HepG2 (cell line): ENCODE data around the gene CD300A. TPM values are rescaled to one million over a fixed set of nuclear protein-coding genes. Genes with fewer than 3 reads are reported as not detected.

Experiments
- FLYWCH1 ChIP-seq: sonication (generic); formaldehyde crosslinking; IDR thresholded peaks from 2 replicates; pipeline ENCODE4 v1.8.1; 2023; ENCODE audit warnings: mild to moderate bottlenecking, missing genetic modification reagents
- HNF1B ChIP-seq: sonication (generic); formaldehyde crosslinking; IDR thresholded peaks from 2 replicates; pipeline ENCODE4 v1.5.1; 2020; ENCODE audit warnings: mild to moderate bottlenecking, moderate library complexity, missing genetic modification reagents
- IRF2 ChIP-seq: IDR thresholded peaks from 2 replicates; pipeline ENCODE4 v1.6.1; 2018; ENCODE audit warnings: missing genetic modification reagents, missing compliant biosample characterization
- PHF20 ChIP-seq: sonication (generic); formaldehyde crosslinking; IDR thresholded peaks from 2 replicates; pipeline ENCODE4 v1.5.0; 2020; ENCODE audit warnings: mild to moderate bottlenecking, missing genetic modification reagents
- PRMT3 ChIP-seq: sonication (generic); formaldehyde crosslinking; IDR thresholded peaks from 2 replicates; pipeline ENCODE4 v1.8.1; 2022; ENCODE audit warnings: low read depth, mild to moderate bottlenecking, moderate library complexity, missing genetic modification reagents, borderline replicate concordance
- SMC3 ChIP-seq: IDR thresholded peaks from 2 replicates; pipeline ENCODE4 v1.6.1; 2011; ENCODE audit warnings: low read length, improper control_type of control experiment
- SNAI1 ChIP-seq: sonication (generic); formaldehyde crosslinking; IDR thresholded peaks from 2 replicates; pipeline ENCODE4 v1.5.0; 2020; ENCODE audit warnings: mild to moderate bottlenecking, missing genetic modification reagents, borderline replicate concordance
- ZNF530 ChIP-seq: sonication (generic); formaldehyde crosslinking; IDR thresholded peaks from 2 replicates; pipeline ENCODE4 v1.5.0; 2020; ENCODE audit warnings: low read depth, mild to moderate bottlenecking, missing genetic modification reagents
- ZNF724P ChIP-seq: sonication (generic); formaldehyde crosslinking; IDR thresholded peaks from 2 replicates; pipeline ENCODE4 v1.8.0; 2022; ENCODE audit warnings: missing genetic modification reagents, borderline replicate concordance
- ZNF770 ChIP-seq: sonication (generic); formaldehyde crosslinking; IDR thresholded peaks from 2 replicates; pipeline ENCODE4 v1.5.0; 2020; ENCODE audit warnings: mild to moderate bottlenecking, missing genetic modification reagents
- ZNF879 ChIP-seq: sonication (generic); formaldehyde crosslinking; IDR thresholded peaks from 2 replicates; pipeline ENCODE4 v1.8.1; 2023; ENCODE audit warnings: missing genetic modification reagents
- ZSCAN12 ChIP-seq: sonication (generic); formaldehyde crosslinking; IDR thresholded peaks from 2 replicates; pipeline ENCODE4 v1.9.0; 2021; ENCODE audit warnings: mild to moderate bottlenecking, missing genetic modification reagents
- ZSCAN9 ChIP-seq: IDR thresholded peaks from 2 replicates; pipeline ENCODE4 v1.6.1; 2016; ENCODE audit warnings: borderline replicate concordance
- polyA plus RNA-seq, 8 experiments: library from polyadenylated mRNA; depleted of rRNA in 3 of 8; stranded (reverse) in 7 of 8; unstranded in 1 of 8; fragments of >200 nt; fragmentation: Illumina TruSeq in 4 of 8; extraction: Trizol in 4 of 8; gene quantifications; 2 replicates each; pipeline versions ENCODE4 v1.2.1 to v1.2.3, GENCODE V29; 2011 to 2016; ENCODE audit warnings: low read depth in 4 of 8, missing spikeins in 1 of 8, mixed read lengths in 1 of 8; ENCODE audit not compliant: insufficient read depth in 1 of 8
- total RNA-seq, 5 experiments: library from RNA; depleted of rRNA; stranded (reverse); fragments of >200 nt; fragmentation: Illumina TruSeq; extraction: Trizol; gene quantifications; 2 replicates each; pipeline ENCODE4 v1.2.3, GENCODE V29; 2016; ENCODE audit warnings: low read depth in 1 of 5
- TF ChIP-seq, protein P1 (sequence below): sonication (generic); formaldehyde crosslinking; IDR thresholded peaks from 2 replicates; pipeline ENCODE4 v1.4.0; 2020; ENCODE audit warnings: mild to moderate bottlenecking, low read depth, missing genetic modification reagents
- TF ChIP-seq, protein P2 (sequence below): sonication (generic); formaldehyde crosslinking; IDR thresholded peaks from one replicate; pipeline ENCODE4 v1.5.1; 2020; ENCODE audit warnings: mild to moderate bottlenecking, missing genetic modification reagents; ENCODE audit errors: not compliant biosample characterization
- TF ChIP-seq, protein P3 (sequence below): sonication (generic); formaldehyde crosslinking; IDR thresholded peaks from 2 replicates; pipeline ENCODE4 v1.4.0; 2020; ENCODE audit warnings: missing genetic modification reagents

CD300A gene
- total and polyA plus RNA-seq, 2 of the 13 experiments (the other 11 are each of a cell fraction or from before 2014, with no cell fraction given), result not detected

DNA sequence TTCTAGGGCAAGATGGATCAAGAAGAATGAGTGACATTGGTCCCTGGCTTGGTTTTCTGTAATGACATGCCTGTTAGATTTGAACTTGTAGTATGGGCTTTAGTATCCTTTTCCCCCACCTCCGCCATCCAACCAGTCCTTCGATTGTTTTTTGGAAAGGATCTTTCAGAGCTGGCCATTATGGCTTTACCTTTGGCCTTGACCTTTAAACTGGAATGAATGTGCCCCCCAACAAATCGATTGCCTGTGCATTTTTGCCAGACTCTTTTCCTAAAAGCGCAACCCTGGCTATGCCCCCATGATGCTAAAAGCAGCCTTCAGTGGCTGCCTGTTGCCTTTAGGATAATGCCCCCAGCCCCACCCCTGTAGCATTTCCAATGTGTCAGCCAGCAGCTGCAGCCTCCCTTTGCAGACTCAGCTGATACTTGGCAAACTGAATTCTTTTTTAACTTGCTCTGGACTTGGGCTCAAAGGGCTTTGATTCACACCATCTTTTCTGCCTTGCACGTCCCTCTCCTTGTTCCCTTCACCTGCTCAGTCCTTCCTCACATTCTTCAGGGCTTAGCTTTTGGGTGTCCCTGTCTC, 30.6 kb upstream of the CD300A start (continued):
- TF ChIP-seq, protein P1, sequence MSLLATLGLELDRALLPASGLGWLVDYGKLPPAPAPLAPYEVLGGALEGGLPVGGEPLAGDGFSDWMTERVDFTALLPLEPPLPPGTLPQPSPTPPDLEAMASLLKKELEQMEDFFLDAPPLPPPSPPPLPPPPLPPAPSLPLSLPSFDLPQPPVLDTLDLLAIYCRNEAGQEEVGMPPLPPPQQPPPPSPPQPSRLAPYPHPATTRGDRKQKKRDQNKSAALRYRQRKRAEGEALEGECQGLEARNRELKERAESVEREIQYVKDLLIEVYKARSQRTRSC (CRISPR knock-in tag), result no peak
- TF ChIP-seq, protein P2, sequence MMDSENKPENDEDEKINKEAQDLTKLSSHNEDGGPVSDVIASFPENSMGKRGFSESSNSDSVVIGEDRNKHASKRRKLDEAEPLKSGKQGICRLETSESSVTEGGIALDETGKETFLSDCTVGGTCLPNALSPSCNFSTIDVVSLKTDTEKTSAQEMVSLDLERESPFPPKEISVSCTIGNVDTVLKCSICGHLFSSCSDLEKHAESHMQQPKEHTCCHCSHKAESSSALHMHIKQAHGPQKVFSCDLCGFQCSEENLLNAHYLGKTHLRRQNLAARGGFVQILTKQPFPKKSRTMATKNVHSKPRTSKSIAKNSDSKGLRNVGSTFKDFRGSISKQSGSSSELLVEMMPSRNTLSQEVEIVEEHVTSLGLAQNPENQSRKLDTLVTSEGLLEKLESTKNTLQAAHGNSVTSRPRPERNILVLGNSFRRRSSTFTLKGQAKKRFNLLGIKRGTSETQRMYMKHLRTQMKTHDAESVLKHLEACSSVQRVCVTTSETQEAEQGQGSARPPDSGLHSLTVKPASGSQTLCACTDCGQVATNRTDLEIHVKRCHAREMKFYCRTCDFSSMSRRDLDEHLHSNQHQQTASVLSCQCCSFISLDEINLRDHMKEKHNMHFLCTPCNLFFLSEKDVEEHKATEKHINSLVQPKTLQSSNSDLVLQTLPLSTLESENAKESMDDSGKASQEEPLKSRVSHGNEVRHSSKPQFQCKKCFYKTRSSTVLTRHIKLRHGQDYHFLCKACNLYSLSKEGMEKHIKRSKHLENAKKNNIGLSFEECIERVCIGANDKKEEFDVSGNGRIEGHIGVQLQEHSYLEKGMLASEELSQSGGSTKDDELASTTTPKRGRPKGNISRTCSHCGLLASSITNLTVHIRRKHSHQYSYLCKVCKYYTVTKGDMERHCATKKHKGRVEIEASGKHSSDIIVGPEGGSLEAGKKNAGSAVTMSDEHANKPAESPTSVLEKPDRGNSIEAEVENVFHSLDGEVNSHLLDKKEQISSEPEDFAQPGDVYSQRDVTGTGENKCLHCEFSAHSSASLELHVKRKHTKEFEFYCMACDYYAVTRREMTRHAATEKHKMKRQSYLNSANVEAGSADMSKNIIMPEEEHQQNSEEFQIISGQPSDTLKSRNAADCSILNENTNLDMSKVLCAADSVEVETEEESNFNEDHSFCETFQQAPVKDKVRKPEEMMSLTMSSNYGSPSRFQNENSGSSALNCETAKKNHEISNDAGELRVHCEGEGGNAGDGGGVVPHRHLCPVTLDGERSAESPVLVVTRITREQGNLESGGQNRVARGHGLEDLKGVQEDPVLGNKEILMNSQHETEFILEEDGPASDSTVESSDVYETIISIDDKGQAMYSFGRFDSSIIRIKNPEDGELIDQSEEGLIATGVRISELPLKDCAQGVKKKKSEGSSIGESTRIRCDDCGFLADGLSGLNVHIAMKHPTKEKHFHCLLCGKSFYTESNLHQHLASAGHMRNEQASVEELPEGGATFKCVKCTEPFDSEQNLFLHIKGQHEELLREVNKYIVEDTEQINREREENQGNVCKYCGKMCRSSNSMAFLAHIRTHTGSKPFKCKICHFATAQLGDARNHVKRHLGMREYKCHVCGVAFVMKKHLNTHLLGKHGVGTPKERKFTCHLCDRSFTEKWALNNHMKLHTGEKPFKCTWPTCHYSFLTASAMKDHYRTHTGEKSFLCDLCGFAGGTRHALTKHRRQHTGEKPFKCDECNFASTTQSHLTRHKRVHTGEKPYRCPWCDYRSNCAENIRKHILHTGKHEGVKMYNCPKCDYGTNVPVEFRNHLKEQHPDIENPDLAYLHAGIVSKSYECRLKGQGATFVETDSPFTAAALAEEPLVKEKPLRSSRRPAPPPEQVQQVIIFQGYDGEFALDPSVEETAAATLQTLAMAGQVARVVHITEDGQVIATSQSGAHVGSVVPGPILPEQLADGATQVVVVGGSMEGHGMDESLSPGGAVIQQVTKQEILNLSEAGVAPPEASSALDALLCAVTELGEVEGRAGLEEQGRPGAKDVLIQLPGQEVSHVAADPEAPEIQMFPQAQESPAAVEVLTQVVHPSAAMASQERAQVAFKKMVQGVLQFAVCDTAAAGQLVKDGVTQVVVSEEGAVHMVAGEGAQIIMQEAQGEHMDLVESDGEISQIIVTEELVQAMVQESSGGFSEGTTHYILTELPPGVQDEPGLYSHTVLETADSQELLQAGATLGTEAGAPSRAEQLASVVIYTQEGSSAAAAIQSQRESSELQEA (CRISPR knock-in tag), result no peak
- TF ChIP-seq ZNF530 (CRISPR knock-in tag) (no peak), PRMT3 (no peak), IRF2 (CRISPR knock-in tag) (no peak), FLYWCH1 (no peak), SNAI1 (CRISPR knock-in tag) (no peak), PHF20 (CRISPR knock-in tag) (no peak), ZSCAN12 (CRISPR knock-in tag) (no peak), SMC3 (0 out of 2 replicates have a peak, but pooled peaks have one; percentile 13), ZNF724P (CRISPR knock-in tag) (no peak), ZSCAN9 (CRISPR knock-in tag) (no peak), ZNF770 (CRISPR knock-in tag) (peak; percentile 25; the same call in 1 of the 2 replicates), HNF1B (CRISPR knock-in tag) (no peak), ZNF879 (no peak)
- TF ChIP-seq, protein P3, sequence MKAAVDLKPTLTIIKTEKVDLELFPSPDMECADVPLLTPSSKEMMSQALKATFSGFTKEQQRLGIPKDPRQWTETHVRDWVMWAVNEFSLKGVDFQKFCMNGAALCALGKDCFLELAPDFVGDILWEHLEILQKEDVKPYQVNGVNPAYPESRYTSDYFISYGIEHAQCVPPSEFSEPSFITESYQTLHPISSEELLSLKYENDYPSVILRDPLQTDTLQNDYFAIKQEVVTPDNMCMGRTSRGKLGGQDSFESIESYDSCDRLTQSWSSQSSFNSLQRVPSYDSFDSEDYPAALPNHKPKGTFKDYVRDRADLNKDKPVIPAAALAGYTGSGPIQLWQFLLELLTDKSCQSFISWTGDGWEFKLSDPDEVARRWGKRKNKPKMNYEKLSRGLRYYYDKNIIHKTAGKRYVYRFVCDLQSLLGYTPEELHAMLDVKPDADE (CRISPR knock-in tag), result no peak
